Parathyroid adenoma (tissue), 2 donors: ENCODE data around the gene ARNT2.

Experiments used
- H2AFZ ChIP-seq: fragments of 300-600 bp; sonication (generic); one replicate; pipeline ENCODE4 v1.7.0; 2017; ENCODE audit warnings: antibody characterized with exemption, mild to moderate bottlenecking
- H3K27ac ChIP-seq: fragments of 300-600 bp; sonication (generic); one replicate; pipeline ENCODE4 v1.7.0; 2017
- H3K27me3 ChIP-seq: fragments of 300-600 bp; sonication (generic); one replicate; pipeline ENCODE4 v1.7.0; 2017; ENCODE audit warnings: low read length; ENCODE audit not compliant: control insufficient read depth, insufficient read depth
- H3K36me3 ChIP-seq: fragments of 300-600 bp; sonication (generic); one replicate; pipeline ENCODE4 v1.7.0; 2017; ENCODE audit warnings: low read length; ENCODE audit not compliant: control insufficient read depth, insufficient read depth
- H3K4me1 ChIP-seq: fragments of 300-600 bp; sonication (generic); one replicate; pipeline ENCODE4 v1.7.0; 2017; ENCODE audit warnings: control low read depth
- H3K4me2 ChIP-seq: fragments of 300-600 bp; sonication (generic); one replicate; pipeline ENCODE4 v1.7.0; 2017; ENCODE audit warnings: low read length
- H3K4me3 ChIP-seq: fragments of 300-600 bp; sonication (generic); one replicate; pipeline ENCODE4 v1.7.0; 2017; ENCODE audit warnings: low read depth, low read length
- H3K79me2 ChIP-seq: fragments of 300-600 bp; sonication (generic); one replicate; pipeline ENCODE4 v1.7.0; 2017; ENCODE audit warnings: control low read depth
- H3K9ac ChIP-seq: fragments of 300-600 bp; sonication (generic); one replicate; pipeline ENCODE4 v1.7.0; 2017; ENCODE audit warnings: mild to moderate bottlenecking
- H3K9me3 ChIP-seq: fragments of 300-600 bp; sonication (generic); one replicate; pipeline ENCODE4 v1.7.0; 2017; ENCODE audit warnings: low read length; ENCODE audit not compliant: control insufficient read depth
- CTCF ChIP-seq: fragments of 300-600 bp; sonication (generic); IDR thresholded peaks from one replicate; pipeline ENCODE4 v1.7.0; 2017; ENCODE audit warnings: antibody characterized with exemption, mild to moderate bottlenecking
- donor health status: primary hyperparathyroidism.

Gene ARNT2

GRCh38 chr15:80512726-80513660, 108.8 kb downstream of the ARNT2 start:
- H3K9ac ChIP-seq = no peak overlapping the region

GRCh38 chr15:80514071-80514780, 110.0 kb downstream of the ARNT2 start:
- H3K9ac ChIP-seq = no peak overlapping the region
- H3K4me2 ChIP-seq = no peak overlapping the region
- H3K79me2 ChIP-seq = no peaks in the 10 kb centered on the region
- no peak overlapping the region for H2AFZ ChIP-seq
- no peaks in the 10 kb centered on the region for H3K4me1 ChIP-seq
- no peak overlapping the region for H3K27ac ChIP-seq
- H3K36me3 ChIP-seq = no peaks in the 10 kb centered on the region
- no peaks in the 10 kb centered on the region for H3K27me3 ChIP-seq
- H3K4me3 ChIP-seq = no peak overlapping the region
- H3K9me3 ChIP-seq = no peaks in the 10 kb centered on the region
- no peak for TF ChIP-seq CTCF

More at GRCh38 chr15:80512726-80513660, 108.8 kb downstream of the ARNT2 start:
- Histone ChIP-seq H3K79me2 (no peaks in the 10 kb centered on the region), H3K27ac (no peak overlapping the region), H3K4me1 (no peaks in the 10 kb centered on the region), H3K4me2 (no peak overlapping the region), H3K9me3 (no peaks in the 10 kb centered on the region), H3K27me3 (no peaks in the 10 kb centered on the region), H2AFZ (no peak overlapping the region), H3K36me3 (no peaks in the 10 kb centered on the region), H3K4me3 (no peak overlapping the region)
- no peak for TF ChIP-seq CTCF

- no peak for TF ChIP-seq CTCF
- Histone ChIP-seq H3K4me3 (no peak overlapping the region), H3K9me3 (no peaks in the 10 kb centered on the region), H3K4me1 (no peaks in the 10 kb centered on the region), H3K27me3 (no peaks in the 10 kb centered on the region), H2AFZ (no peak overlapping the region), H3K36me3 (no peaks in the 10 kb centered on the region), H3K27ac (no peak overlapping the region), H3K4me2 (no peak overlapping the region), H3K9ac (no peak overlapping the region), H3K79me2 (no peaks in the 10 kb centered on the region)
Measured at GRCh38 chr15:80517290-80517689, 113.1 kb downstream of the ARNT2 start.

GRCh38 chr15:80518522-80518921, 114.3 kb downstream of the ARNT2 start:
- Histone ChIP-seq H3K4me2 (no peak overlapping the region), H3K4me1 (no peaks in the 10 kb centered on the region)

More at GRCh38 chr15:80518522-80518921, 114.3 kb downstream of the ARNT2 start:
- Histone ChIP-seq H3K79me2 (no peaks in the 10 kb centered on the region), H3K27ac (no peak overlapping the region), H2AFZ (no peak overlapping the region), H3K9ac (no peak overlapping the region), H3K27me3 (no peaks in the 10 kb centered on the region), H3K4me3 (no peak overlapping the region), H3K36me3 (no peaks in the 10 kb centered on the region), H3K9me3 (no peaks in the 10 kb centered on the region)
- no peak for TF ChIP-seq CTCF
